Upper lobe of right lung (tissue), 1 donor: ENCODE measurements around the gene ABCA2. TPM values are rescaled to one million over a fixed set of nuclear protein-coding genes. Genes with fewer than 3 reads are reported as not detected.

ENCODE experiments used
- ATAC-seq: fragments of 200-7000 bp; cut with Tn5 transposase; one replicate; pipeline ENCODE4 v1.9.1; 2020; ENCODE audit warnings: mild to moderate bottlenecking, moderate library complexity
- DNase-seq: peaks from one replicate; pipeline ENCODE4 v3.0.0-alpha.2; 2020
- H3K27ac ChIP-seq: fragments of 200-600 bp; one replicate; pipeline ENCODE4 v1.8.0; 2022
- H3K27me3 ChIP-seq: fragments of 200-600 bp; one replicate; pipeline ENCODE4 v1.8.0; 2022; ENCODE audit warnings: mild to moderate bottlenecking
- H3K36me3 ChIP-seq: fragments of 200-600 bp; one replicate; pipeline ENCODE4 v1.8.0; 2022
- H3K4me1 ChIP-seq: fragments of 200-600 bp; one replicate; pipeline ENCODE4 v1.8.0; 2022
- H3K4me3 ChIP-seq: fragments of 200-600 bp; one replicate; pipeline ENCODE4 v1.8.0; 2022; ENCODE audit warnings: mild to moderate bottlenecking
- H3K9me3 ChIP-seq: fragments of 200-600 bp; one replicate; pipeline ENCODE4 v1.8.0; 2022
- CTCF ChIP-seq: fragments of 200-600 bp; IDR thresholded peaks from one replicate; pipeline ENCODE4 v1.8.0; 2022; ENCODE audit warnings: antibody characterized with exemption
- intact Hi-C: fragments of 100-400 bp; cut with DNase I; formaldehyde crosslinking; loops from one replicate; pipeline ENCODE4 v1.11.0; 2022
- total RNA-seq: library from RNA; stranded (reverse); fragmentation: NEBNext Ultra II Directional; extraction: Animal tissue kit (Norgen Biotek cat#: 25700); gene quantifications from one replicate; pipeline ENCODE4 v1.2.1, GENCODE V29; 2021
- donor health status: DM: no; HTN: yes; CAD: no; lungs with severe emphysema.

ABCA2 gene
- total RNA-seq, 1 donor from 2014 or later = 44.3 TPM

GRCh38 chr9:137069508-137070091 lies 41.6 kb upstream of the ABCA2 start:
- Histone ChIP-seq H3K27me3 (peaks cover 9% of the 10 kb centered on the region), H3K36me3 (no peaks in the 10 kb centered on the region), H3K4me3 (no peak overlapping the region), H3K4me1 (peaks cover 7% of the 10 kb centered on the region), H3K9me3 (no peaks in the 10 kb centered on the region), H3K27ac (no peak overlapping the region)
- DNase-seq = peak; percentile 65
- no peak for TF ChIP-seq CTCF
- intact Hi-C loops = no loop called here
- ATAC-seq = no peak

GRCh38 chr9:137068539-137069507 lies 40.8 kb upstream of the ABCA2 start:
- Histone ChIP-seq H3K4me3 (no peak overlapping the region), H3K27me3 (peaks cover 9% of the 10 kb centered on the region), H3K27ac (no peak overlapping the region), H3K4me1 (peaks cover 7% of the 10 kb centered on the region), H3K36me3 (no peaks in the 10 kb centered on the region), H3K9me3 (no peaks in the 10 kb centered on the region)
- no peak for TF ChIP-seq CTCF
- ATAC-seq (no peak), DNase-seq (no peak)
- intact Hi-C loops = no loop called here

- DNase-seq (peak; percentile 89), ATAC-seq (peak; percentile 70)
- H3K27ac ChIP-seq = no peak overlapping the region
Observed at GRCh38 chr9:137067860-137068538, 40.0 kb upstream of the ABCA2 start.

GRCh38 chr9:137066096-137066861 lies 38.2 kb upstream of the ABCA2 start:
- Histone ChIP-seq H3K27me3 (peaks cover 9% of the 10 kb centered on the region), H3K36me3 (no peaks in the 10 kb centered on the region), H3K4me1 (peaks cover 6% of the 10 kb centered on the region), H3K27ac (no peak overlapping the region), H3K9me3 (no peaks in the 10 kb centered on the region), H3K4me3 (no peak overlapping the region)
- DNase-seq = no peak
- intact Hi-C loops = no loop called here
- no peak for TF ChIP-seq CTCF
- no peak for ATAC-seq

More at GRCh38 chr9:137067860-137068538, 40.0 kb upstream of the ABCA2 start:
- intact Hi-C loops = no loop called here
- peaks cover 7% of the 10 kb centered on the region for H3K4me1 ChIP-seq
- H3K36me3 ChIP-seq = no peaks in the 10 kb centered on the region
- peak; percentile 81 for TF ChIP-seq CTCF
- H3K9me3 ChIP-seq = no peaks in the 10 kb centered on the region
- H3K4me3 ChIP-seq = no peak overlapping the region
- peaks cover 9% of the 10 kb centered on the region for H3K27me3 ChIP-seq

GRCh38 chr9:137065336-137065967 lies 37.4 kb upstream of the ABCA2 start:
- Histone ChIP-seq H3K9me3 (no peaks in the 10 kb centered on the region), H3K27ac (no peak overlapping the region), H3K4me3 (no peak overlapping the region), H3K36me3 (no peaks in the 10 kb centered on the region), H3K4me1 (no peaks in the 10 kb centered on the region), H3K27me3 (peaks cover 9% of the 10 kb centered on the region)
- intact Hi-C loops = no loop called here
- ATAC-seq (no peak), DNase-seq (no peak)
- TF ChIP-seq CTCF = no peak
